HEK293T (cell line): ENCODE data around the gene XPNPEP1.

Experiments used
- CTCF ChIA-PET: fragments of 350-600 bp; formaldehyde crosslinking; extraction: SDS; loops from one replicate; lab custom pipeline; 2021; ENCODE audit warnings: antibody characterized with exemption, inconsistent platforms; lab: Yijun Ruan, JAX
- POLR2A ChIA-PET: fragments of 350-600 bp; formaldehyde crosslinking; extraction: SDS; loops from one replicate; lab custom pipeline; 2020; ENCODE audit warnings: antibody characterized with exemption, inconsistent platforms; lab: Yijun Ruan, JAX
- DNase-seq: peaks from one replicate; pipeline ENCODE4 v3.0.0; 2012; ENCODE audit warnings: mixed read lengths; ENCODE audit errors: extremely low spot score
- ARNT ChIP-seq: fragments of 450-650 bp; IDR thresholded peaks from 2 replicates; pipeline ENCODE4 v1.6.1; 2017; ENCODE audit warnings: mild to moderate bottlenecking
- BHLHE40 ChIP-seq: fragments of 450-650 bp; IDR thresholded peaks from 2 replicates; pipeline ENCODE4 v1.6.1; 2016; ENCODE audit warnings: mild to moderate bottlenecking, moderate library complexity, borderline replicate concordance
- CTBP1 ChIP-seq: fragments of 450-650 bp; IDR thresholded peaks from 2 replicates; pipeline ENCODE4 v1.6.1; 2016; ENCODE audit warnings: borderline replicate concordance
- ELF4 ChIP-seq: fragments of 450-650 bp; IDR thresholded peaks from 2 replicates; pipeline ENCODE4 v1.6.1; 2017; ENCODE audit warnings: antibody characterized with exemption
- FOXA1 ChIP-seq: fragments of 450-650 bp; IDR thresholded peaks from 2 replicates; pipeline ENCODE4 v1.6.1; 2016; ENCODE audit warnings: mild to moderate bottlenecking
- FOXK2 ChIP-seq: fragments of 450-650 bp; IDR thresholded peaks from 2 replicates; pipeline ENCODE4 v1.6.1; 2016; ENCODE audit warnings: mild to moderate bottlenecking
- FOXM1 ChIP-seq: fragments of 450-650 bp; IDR thresholded peaks from 2 replicates; pipeline ENCODE4 v1.6.1; 2017; ENCODE audit warnings: mild to moderate bottlenecking, borderline replicate concordance
- HDGF ChIP-seq: fragments of 450-650 bp; IDR thresholded peaks from 2 replicates; pipeline ENCODE4 v1.6.1; 2017; ENCODE audit warnings: antibody characterized with exemption, borderline replicate concordance
- L3MBTL2 ChIP-seq: fragments of 450-650 bp; conservative IDR thresholded peaks from 2 replicates; pipeline ENCODE4 v1.6.1; 2016; ENCODE audit warnings: mild to moderate bottlenecking
- LEF1 ChIP-seq: fragments of 450-650 bp; IDR thresholded peaks from 2 replicates; pipeline ENCODE4 v1.6.1; 2017; ENCODE audit warnings: mild to moderate bottlenecking, borderline replicate concordance
- NFRKB ChIP-seq: fragments of 450-650 bp; IDR thresholded peaks from 2 replicates; pipeline ENCODE4 v1.6.1; 2016; ENCODE audit warnings: mild to moderate bottlenecking, moderate library complexity
- SP1 ChIP-seq: fragments of 450-650 bp; IDR thresholded peaks from 2 replicates; pipeline ENCODE4 v1.6.1; 2017
- SUZ12 ChIP-seq: fragments of 450-650 bp; IDR thresholded peaks from 2 replicates; pipeline ENCODE4 v1.6.1; 2016; ENCODE audit warnings: mild to moderate bottlenecking
- TARDBP ChIP-seq: fragments of 450-650 bp; IDR thresholded peaks from 2 replicates; pipeline ENCODE4 v1.6.1; 2016
- ZNF384 ChIP-seq: fragments of 450-650 bp; IDR thresholded peaks from 2 replicates; pipeline ENCODE4 v1.6.1; 2016
- TF ChIP-seq, protein P1 (sequence below): fragments of 450-650 bp; IDR thresholded peaks from 2 replicates; pipeline ENCODE4 v1.6.1; 2016

Gene XPNPEP1

DNA sequence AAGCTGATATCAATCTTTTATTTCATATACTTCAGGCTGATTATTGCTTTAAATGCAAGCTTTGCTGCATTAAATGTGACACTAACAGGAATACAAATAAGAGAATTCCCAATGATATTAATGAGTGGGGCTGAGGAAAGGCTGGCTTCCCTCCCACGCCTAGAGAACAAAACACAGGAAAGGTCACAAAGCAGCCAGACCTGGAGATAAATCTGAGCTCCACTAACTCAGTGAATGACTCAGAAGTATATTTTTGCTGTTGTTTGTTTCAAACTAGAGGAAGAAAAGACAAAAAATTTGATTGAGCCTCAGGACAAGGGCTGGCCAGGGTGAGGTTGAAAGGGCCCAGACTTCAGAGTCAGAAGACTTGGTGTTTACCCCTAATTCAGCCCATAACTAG is 88.1 kb downstream of the XPNPEP1 start:
- ChIA-PET POLR2A (no interaction called here), CTCF (interaction anchor here (0.6 kb wide), 1 partner anchor 535 kb away, joined by 3 read pairs; no protein-coding TSS in a partner anchor)
- TF ChIP-seq BHLHE40 = no peak
- no peak for TF ChIP-seq ZNF384
- no peak for TF ChIP-seq HDGF
- no peak for TF ChIP-seq FOXA1
- no peak for TF ChIP-seq ARNT
- TF ChIP-seq, protein P1, sequence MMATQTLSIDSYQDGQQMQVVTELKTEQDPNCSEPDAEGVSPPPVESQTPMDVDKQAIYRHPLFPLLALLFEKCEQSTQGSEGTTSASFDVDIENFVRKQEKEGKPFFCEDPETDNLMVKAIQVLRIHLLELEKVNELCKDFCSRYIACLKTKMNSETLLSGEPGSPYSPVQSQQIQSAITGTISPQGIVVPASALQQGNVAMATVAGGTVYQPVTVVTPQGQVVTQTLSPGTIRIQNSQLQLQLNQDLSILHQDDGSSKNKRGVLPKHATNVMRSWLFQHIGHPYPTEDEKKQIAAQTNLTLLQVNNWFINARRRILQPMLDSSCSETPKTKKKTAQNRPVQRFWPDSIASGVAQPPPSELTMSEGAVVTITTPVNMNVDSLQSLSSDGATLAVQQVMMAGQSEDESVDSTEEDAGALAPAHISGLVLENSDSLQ = no peak
- TF ChIP-seq FOXM1 = no peak
- no peak for TF ChIP-seq L3MBTL2
- DNase-seq = no peak

DNA sequence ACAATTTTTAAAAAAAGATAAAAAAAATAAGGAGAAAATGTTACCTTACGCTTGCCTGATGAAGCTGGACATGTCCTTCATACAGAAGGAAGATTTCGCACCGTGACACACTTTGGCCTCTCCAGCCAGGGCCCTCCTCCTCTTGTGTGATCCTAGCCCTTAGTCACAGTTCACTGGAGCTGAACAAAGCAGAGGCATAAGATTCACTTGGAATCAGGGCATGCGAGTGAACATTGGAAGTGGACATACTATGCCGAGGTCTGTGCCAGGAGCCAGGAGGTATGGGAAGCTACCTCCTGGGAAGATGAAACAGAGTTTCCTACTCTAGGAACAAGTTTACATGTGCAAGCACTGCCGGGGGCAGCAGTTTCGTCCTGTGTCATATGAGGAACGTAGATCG is 91.5 kb downstream of the XPNPEP1 start:
- no peak for DNase-seq
- ChIA-PET CTCF (interaction anchor here (0.6 kb wide), 1 partner anchor 377 kb away, joined by 4 read pairs; no protein-coding TSS in a partner anchor), POLR2A (no interaction called here)
- no peak for TF ChIP-seq SUZ12
- TF ChIP-seq FOXA1 = no peak
- no peak for TF ChIP-seq NFRKB
- no peak for TF ChIP-seq BHLHE40
- TF ChIP-seq FOXM1 = no peak
- no peak for TF ChIP-seq FOXK2
- TF ChIP-seq L3MBTL2 = no peak
- TF ChIP-seq ELF4 = no peak
- TF ChIP-seq, protein P1 = no peak
- TF ChIP-seq TARDBP = no peak
- no peak for TF ChIP-seq ARNT
- no peak for TF ChIP-seq LEF1
- TF ChIP-seq SP1 = no peak
- TF ChIP-seq CTBP1 = no peak
- TF ChIP-seq ZNF384 = no peak
- TF ChIP-seq HDGF = no peak

DNA sequence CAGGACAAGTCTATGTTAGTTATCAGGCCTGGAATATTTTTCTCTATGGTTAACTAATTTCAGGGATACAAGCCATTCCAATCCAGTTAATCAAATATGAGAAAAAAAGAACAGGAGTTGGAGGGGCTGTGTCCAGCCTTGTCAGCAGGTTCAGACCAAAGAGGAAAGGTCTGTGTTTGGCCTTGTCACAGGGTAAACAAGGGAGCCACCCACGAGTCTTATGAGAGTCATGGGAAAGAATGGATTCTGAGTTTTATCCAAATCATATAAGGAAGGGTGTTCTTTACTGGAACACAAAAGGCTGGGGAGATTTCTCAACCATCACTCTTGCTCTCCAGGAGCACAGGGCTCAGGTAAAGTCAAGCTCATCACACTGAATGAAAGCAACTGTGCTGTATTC is 99.1 kb downstream of the XPNPEP1 start:
- TF ChIP-seq ZNF384 (no peak), SUZ12 (no peak), BHLHE40 (no peak), FOXM1 (no peak), SP1 (no peak), FOXK2 (no peak), NFRKB (no peak), ELF4 (no peak), LEF1 (no peak)
- TF ChIP-seq, protein P1 = no peak
- no peak for DNase-seq
- POLR2A ChIA-PET = no interaction called here
- CTCF ChIA-PET = no interaction called here

DNA sequence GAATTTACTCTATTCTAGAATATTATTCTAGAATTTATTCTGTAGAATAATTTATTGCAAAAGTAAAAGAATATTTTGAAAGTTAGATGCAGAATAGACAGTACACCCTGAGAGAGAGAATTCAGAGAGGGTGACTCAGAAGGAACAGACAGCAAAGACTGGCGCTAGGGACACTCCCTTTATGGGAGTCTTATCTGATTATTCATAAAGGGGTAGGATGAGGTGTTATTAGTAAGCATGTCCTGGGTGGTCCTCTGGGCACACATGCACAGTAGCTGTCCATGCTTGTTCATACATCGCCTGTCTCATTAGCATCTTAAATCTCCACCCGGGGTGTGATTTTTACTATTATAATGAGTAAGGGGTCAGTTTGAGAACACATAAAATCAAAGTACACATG is 100.1 kb downstream of the XPNPEP1 start:
- TF ChIP-seq ARNT = no peak
- TF ChIP-seq LEF1 = no peak
- no peak for TF ChIP-seq CTBP1
- TF ChIP-seq ZNF384 = no peak
- no peak for TF ChIP-seq SUZ12
- TF ChIP-seq FOXM1 = no peak
- TF ChIP-seq NFRKB = no peak
- TF ChIP-seq HDGF = no peak
- POLR2A ChIA-PET = no interaction called here
- CTCF ChIA-PET = no interaction called here
- no peak for DNase-seq

DNA sequence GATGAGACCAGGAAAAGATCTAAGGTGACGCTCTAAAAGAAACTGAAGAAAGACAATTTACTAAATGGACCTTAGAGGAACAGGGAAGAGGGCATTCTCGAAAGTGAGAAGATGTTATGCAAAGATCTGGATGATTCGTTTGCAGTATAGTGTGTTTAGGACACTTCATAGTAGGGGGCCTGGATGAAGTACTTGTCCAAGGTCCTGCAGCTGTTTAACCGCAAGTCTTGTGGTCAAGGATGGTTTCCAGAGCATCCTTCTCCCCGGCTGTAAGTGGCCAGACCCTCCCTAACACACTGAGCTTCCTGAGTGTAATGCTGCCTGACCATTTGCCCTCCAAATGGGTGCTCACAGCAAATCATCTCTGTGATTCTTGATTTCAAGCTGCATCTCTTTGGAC is 101.6 kb downstream of the XPNPEP1 start:
- POLR2A ChIA-PET = no interaction called here
- TF ChIP-seq ARNT = no peak
- TF ChIP-seq FOXM1 = no peak
- TF ChIP-seq FOXA1 = no peak
- no peak for TF ChIP-seq ELF4
- no peak for TF ChIP-seq CTBP1
- TF ChIP-seq LEF1 = no peak
- TF ChIP-seq FOXK2 = no peak
- TF ChIP-seq NFRKB = no peak
- no peak for TF ChIP-seq L3MBTL2
- no peak for TF ChIP-seq HDGF
- TF ChIP-seq, protein P1 = no peak
- no peak for TF ChIP-seq SP1
- CTCF ChIA-PET = no interaction called here
- DNase-seq = no peak
